GM20431 (cell line): Measurements from ENCODE around the gene CARS1.

Experiments
- in situ Hi-C: fragments of 300-500 bp; cut with MseI, MboI; formaldehyde crosslinking; loops from one replicate; pipeline ENCODE4 v1.15.0; 2020; ENCODE audit warnings: low sequenced_read_pairs; ENCODE audit not compliant: unreplicated experiment

The CARS1 gene

GRCh38 chr11:2998073-2998850 is 59.0 kb downstream of the CARS1 start:
- in situ Hi-C loops: no loop called here

GRCh38 chr11:2997406-2997805 is 59.8 kb downstream of the CARS1 start:
- in situ Hi-C loops: no loop called here

GRCh38 chr11:2996976-2997375 is 60.2 kb downstream of the CARS1 start:
- in situ Hi-C loops: no loop called here

- in situ Hi-C loops: no loop called here
Measured at GRCh38 chr11:2995893-2996554, 61.2 kb downstream of the CARS1 start.

- in situ Hi-C loops: no loop called here
Measured at GRCh38 chr11:2995031-2995561, 62.1 kb downstream of the CARS1 start.

GRCh38 chr11:2994336-2994730 is 62.9 kb downstream of the CARS1 start:
- in situ Hi-C loops: no loop called here

GRCh38 chr11:2992997-2993325 is 64.3 kb downstream of the CARS1 start:
- in situ Hi-C loops: no loop called here

GRCh38 chr11:2992234-2992996 is 64.8 kb downstream of the CARS1 start, which contains the start of gene NAP1L4:
TSS of gene NAP1L4 (minus strand) at chr11:2992329. CDS start at chr11:2979220, 13,109 bp downstream.
- in situ Hi-C loops: no loop called here

GRCh38 chr11:2991452-2992233 is 65.6 kb downstream of the CARS1 start:
- in situ Hi-C loops: no loop called here

GRCh38 chr11:2990617-2991451 is 66.4 kb downstream of the CARS1 start:
- in situ Hi-C loops: no loop called here

GRCh38 chr11:2989551-2989950 is 67.7 kb downstream of the CARS1 start:
- in situ Hi-C loops: no loop called here

- in situ Hi-C loops: no loop called here
Measured at GRCh38 chr11:2989006-2989405, 68.2 kb downstream of the CARS1 start.

GRCh38 chr11:2987881-2988861 is 69.1 kb downstream of the CARS1 start:
- in situ Hi-C loops: no loop called here

GRCh38 chr11:2983908-2984307 is 73.3 kb downstream of the CARS1 start:
- in situ Hi-C loops: no loop called here

GRCh38 chr11:2982214-2982613 is 75.0 kb downstream of the CARS1 start:
- in situ Hi-C loops: no loop called here

GRCh38 chr11:2981130-2981529 is 76.1 kb downstream of the CARS1 start:
- in situ Hi-C loops: no loop called here

- in situ Hi-C loops: no loop called here
Measured at GRCh38 chr11:2980168-2980840, 76.9 kb downstream of the CARS1 start.
